ENCODE results near the gene RNFT2.

DNA sequence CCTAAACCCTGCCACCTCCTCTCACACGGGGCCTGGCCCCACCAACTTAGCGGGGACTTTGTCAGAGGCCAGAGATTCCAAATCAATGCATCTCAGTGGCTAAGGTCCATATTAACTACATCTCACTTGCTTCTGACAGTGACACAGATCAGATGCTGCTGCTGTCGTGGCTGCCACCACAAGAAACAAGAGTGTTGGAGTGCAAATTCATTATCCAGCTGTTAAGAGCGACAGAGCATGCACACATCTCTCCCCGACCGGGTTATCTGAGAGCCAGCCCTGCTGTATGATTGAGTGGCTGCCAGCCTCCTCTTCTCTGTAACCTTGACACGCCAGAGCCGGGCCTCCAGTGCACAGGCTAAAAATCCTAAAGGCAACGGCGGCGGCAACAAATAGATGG, 40.4 kb upstream of the RNFT2 start:
- no peak for TF ChIP-seq POLR2A (IDR thresholded peaks at IDR 0.05)
- TF ChIP-seq, protein P1, sequence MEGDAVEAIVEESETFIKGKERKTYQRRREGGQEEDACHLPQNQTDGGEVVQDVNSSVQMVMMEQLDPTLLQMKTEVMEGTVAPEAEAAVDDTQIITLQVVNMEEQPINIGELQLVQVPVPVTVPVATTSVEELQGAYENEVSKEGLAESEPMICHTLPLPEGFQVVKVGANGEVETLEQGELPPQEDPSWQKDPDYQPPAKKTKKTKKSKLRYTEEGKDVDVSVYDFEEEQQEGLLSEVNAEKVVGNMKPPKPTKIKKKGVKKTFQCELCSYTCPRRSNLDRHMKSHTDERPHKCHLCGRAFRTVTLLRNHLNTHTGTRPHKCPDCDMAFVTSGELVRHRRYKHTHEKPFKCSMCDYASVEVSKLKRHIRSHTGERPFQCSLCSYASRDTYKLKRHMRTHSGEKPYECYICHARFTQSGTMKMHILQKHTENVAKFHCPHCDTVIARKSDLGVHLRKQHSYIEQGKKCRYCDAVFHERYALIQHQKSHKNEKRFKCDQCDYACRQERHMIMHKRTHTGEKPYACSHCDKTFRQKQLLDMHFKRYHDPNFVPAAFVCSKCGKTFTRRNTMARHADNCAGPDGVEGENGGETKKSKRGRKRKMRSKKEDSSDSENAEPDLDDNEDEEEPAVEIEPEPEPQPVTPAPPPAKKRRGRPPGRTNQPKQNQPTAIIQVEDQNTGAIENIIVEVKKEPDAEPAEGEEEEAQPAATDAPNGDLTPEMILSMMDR (IDR thresholded peaks at IDR 0.05) = no peak

Data from lower leg skin (tissue), 3 donors.